ENCODE results near the gene RARS2.
"Not testable (repeated sequence)": the region's sequence is repeated elsewhere in the genome, so short reads cannot be mapped to it uniquely, and the experiment has no call there.

RARS2 gene

DNA sequence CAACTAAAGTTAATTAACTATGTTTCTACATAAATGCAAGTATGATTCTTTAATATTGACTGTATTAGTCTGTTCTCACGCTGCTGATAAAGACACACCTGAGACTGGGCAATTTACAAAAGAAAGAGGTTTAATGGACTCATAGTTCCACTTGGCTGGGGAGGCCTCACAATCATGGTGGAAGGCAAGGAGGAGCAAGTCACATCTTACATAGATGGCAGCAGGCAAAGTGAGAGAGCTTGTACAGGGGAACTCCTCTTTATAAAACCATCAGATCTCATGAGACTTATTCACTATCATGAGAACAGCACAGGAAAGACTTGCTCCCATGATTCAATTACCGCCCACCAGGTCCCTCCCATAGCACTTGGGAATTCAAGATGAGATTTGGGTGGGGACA is 23.2 kb upstream of the RARS2 start:
- peaks cover 73% of the 10 kb centered on the region for H3K36me3 ChIP-seq (ENCODE audit: control insufficient read depth, insufficient read depth, low read length)
- H3K4me1 ChIP-seq (ENCODE audit: control insufficient read depth, insufficient read depth, low read length) = not testable (repeated sequence)

DNA sequence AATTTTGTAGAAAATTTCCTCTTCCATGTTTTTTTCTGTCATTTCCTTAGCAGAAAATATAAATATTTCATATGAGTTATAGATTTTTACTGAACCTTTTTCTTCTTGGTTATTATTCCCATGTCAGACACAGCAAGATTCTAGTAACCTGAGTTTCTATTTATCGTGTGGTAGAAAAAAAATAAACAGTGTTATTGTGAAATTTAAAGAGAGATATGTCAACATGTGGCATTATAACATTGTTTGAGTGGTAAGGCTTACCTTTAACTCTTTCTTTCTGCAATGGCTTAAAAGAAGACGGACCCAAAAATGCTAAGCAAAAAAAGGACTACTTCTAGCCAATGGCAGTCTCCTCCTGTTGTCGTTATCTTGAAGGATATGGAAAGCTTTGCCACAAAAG is 19.0 kb upstream of the RARS2 start:
- Histone ChIP-seq H3K9ac (ENCODE audit: low read length) (no peak overlapping the region), H3K36me3 (ENCODE audit: control insufficient read depth, insufficient read depth, low read length) (peaks cover 65% of the 10 kb centered on the region), H3K9me3 (ENCODE audit: control insufficient read depth, insufficient read depth, low read depth, low read length) (no peaks in the 10 kb centered on the region), H3K27me3 (ENCODE audit: control insufficient read depth, insufficient read depth, low read length) (no peaks in the 10 kb centered on the region), H3K4me3 (ENCODE audit: low read depth, low read length) (no peak overlapping the region), H3K27ac (ENCODE audit: low read depth, low read length) (no peak overlapping the region), H3K4me1 (ENCODE audit: control insufficient read depth, insufficient read depth, low read length) (peaks cover 8% of the 10 kb centered on the region; the same call in 1 of the 2 replicates)

More for the DNA sequence above, 23.2 kb upstream of the RARS2 start:
- H3K9ac ChIP-seq (ENCODE audit: low read length); H3K27me3 ChIP-seq (ENCODE audit: control insufficient read depth, insufficient read depth, low read length); H3K4me3 ChIP-seq (ENCODE audit: low read depth, low read length); H3K27ac ChIP-seq (ENCODE audit: low read depth, low read length); H3K9me3 ChIP-seq (ENCODE audit: control insufficient read depth, insufficient read depth, low read depth, low read length): not testable (repeated sequence)

DNA sequence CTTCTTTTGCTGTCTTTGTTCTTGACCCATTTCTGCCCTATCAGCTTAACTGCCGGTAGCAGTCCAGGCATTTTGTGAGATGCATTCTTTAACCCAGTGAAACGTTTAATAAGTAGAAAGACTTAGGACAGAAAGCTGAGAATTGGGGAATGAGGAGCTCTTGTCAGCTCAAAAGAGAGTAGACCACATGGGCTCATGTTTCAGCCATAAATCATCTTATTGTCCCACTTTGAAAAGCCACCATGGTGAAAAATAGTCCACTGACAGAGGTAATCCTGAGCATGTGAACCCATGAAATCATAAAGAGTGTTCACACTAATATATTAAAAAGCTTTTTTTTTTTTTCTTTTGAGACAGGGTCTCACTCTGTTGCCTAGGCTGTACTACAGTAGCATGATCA is 16.4 kb upstream of the RARS2 start:
- H3K36me3 ChIP-seq (ENCODE audit: control insufficient read depth, insufficient read depth, low read length) = peaks cover 53% of the 10 kb centered on the region
- H3K27ac ChIP-seq (ENCODE audit: low read depth, low read length) = no peak overlapping the region
- H3K27me3 ChIP-seq (ENCODE audit: control insufficient read depth, insufficient read depth, low read length) = no peaks in the 10 kb centered on the region
- H3K9ac ChIP-seq (ENCODE audit: low read length) = no peak overlapping the region
- peaks cover 13% of the 10 kb centered on the region; the same call in 1 of the 2 replicates for H3K4me1 ChIP-seq (ENCODE audit: control insufficient read depth, insufficient read depth, low read length)
- no peaks in the 10 kb centered on the region for H3K9me3 ChIP-seq (ENCODE audit: control insufficient read depth, insufficient read depth, low read depth, low read length)
- H3K4me3 ChIP-seq (ENCODE audit: low read depth, low read length) = no peak overlapping the region

DNA sequence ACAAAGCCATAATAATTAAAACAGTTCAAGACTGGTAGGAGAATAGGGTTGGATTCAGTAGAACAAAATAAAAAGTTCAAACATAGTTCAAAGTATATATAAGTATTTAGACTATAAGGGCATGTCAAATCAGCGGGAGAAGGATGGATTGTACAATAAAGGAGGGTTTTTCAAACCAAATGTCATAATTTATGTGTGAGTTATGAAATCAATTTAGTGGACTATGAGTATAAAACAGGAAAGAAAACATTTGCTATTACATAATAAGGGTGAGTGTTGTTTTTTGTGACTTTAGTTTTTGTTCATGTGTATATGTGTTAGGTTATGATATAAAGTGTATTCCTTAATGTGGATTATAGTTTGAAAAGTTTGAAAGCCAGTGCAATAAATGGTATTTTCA is 10.8 kb upstream of the RARS2 start:
- Histone ChIP-seq H3K9ac (ENCODE audit: low read length) (no peak overlapping the region), H3K4me1 (ENCODE audit: control insufficient read depth, insufficient read depth, low read length) (peaks cover 13% of the 10 kb centered on the region; the same call in 1 of the 2 replicates), H3K9me3 (ENCODE audit: control insufficient read depth, insufficient read depth, low read depth, low read length) (no peaks in the 10 kb centered on the region), H3K4me3 (ENCODE audit: low read depth, low read length) (no peak overlapping the region), H3K27me3 (ENCODE audit: control insufficient read depth, insufficient read depth, low read length) (no peaks in the 10 kb centered on the region), H3K27ac (ENCODE audit: low read depth, low read length) (no peak overlapping the region), H3K36me3 (ENCODE audit: control insufficient read depth, insufficient read depth, low read length) (peaks cover 30% of the 10 kb centered on the region)

DNA sequence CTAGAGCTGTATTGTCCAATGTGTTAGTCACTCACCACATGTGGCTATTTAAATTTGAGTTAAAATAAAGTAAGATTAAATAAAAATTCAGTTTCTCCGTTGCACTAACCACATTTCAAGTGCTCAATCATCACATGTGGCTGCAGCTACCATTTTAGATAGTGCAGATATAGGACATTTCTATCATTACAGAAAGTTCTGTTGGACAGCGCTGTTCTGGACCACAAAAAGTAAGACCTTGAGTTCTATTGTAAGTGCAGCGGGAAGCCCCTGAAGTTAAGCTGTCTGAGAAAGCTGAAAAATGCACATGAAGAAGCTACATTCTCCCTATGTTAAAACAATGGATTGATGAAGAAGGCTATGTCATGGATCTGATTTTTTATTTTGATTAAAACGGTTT is 1.2 kb upstream of the RARS2 start:
- 0 out of 2 replicates have a peak overlapping the region, but pooled peaks have one; percentile 80 for H3K27ac ChIP-seq (ENCODE audit: low read depth, low read length)
- no peaks in the 10 kb centered on the region for H3K9me3 ChIP-seq (ENCODE audit: control insufficient read depth, insufficient read depth, low read depth, low read length)
- peak overlapping the region; percentile 93 for H3K9ac ChIP-seq (ENCODE audit: low read length)
- no peaks in the 10 kb centered on the region; the same call in 1 of the 2 replicates for H3K4me1 ChIP-seq (ENCODE audit: control insufficient read depth, insufficient read depth, low read length)
- H3K27me3 ChIP-seq (ENCODE audit: control insufficient read depth, insufficient read depth, low read length) = no peaks in the 10 kb centered on the region
- H3K4me3 ChIP-seq (ENCODE audit: low read depth, low read length) = peak overlapping the region; percentile 89
- peaks cover 40% of the 10 kb centered on the region for H3K36me3 ChIP-seq (ENCODE audit: control insufficient read depth, insufficient read depth, low read length)

DNA sequence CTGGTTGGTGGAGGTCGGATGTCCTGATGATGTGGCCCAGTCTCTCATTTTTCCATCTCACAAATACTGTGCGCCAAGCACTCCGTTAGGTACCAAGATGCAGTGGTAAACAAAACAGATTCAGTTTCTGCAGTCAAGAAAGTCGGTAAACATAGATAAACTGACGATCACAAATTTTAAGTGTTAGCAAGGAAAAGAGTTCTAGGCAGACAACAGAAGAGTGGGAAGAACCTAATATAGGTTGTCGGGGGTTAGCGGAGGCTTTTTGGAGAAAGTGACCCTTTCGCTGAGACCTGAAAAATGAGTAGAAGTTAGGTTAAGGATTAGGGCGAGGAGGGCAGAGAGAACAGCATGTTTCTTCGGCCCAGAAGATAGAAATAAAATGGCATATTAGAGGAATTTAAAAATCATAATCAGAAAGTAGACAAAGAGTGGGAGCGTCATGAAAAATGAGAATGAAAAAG is 662 bp upstream of the RARS2 start:
- peak overlapping the region; percentile 93 for H3K9ac ChIP-seq (ENCODE audit: low read length)
- peak overlapping the region; percentile 80 for H3K27ac ChIP-seq (ENCODE audit: low read depth, low read length)
- peak overlapping the region; percentile 89 for H3K4me3 ChIP-seq (ENCODE audit: low read depth, low read length)
- no peaks in the 10 kb centered on the region; the same call in 1 of the 2 replicates for H3K4me1 ChIP-seq (ENCODE audit: control insufficient read depth, insufficient read depth, low read length)
- H3K36me3 ChIP-seq (ENCODE audit: control insufficient read depth, insufficient read depth, low read length) = peaks cover 38% of the 10 kb centered on the region
- no peaks in the 10 kb centered on the region for H3K27me3 ChIP-seq (ENCODE audit: control insufficient read depth, insufficient read depth, low read length)
- no peaks in the 10 kb centered on the region for H3K9me3 ChIP-seq (ENCODE audit: control insufficient read depth, insufficient read depth, low read depth, low read length)

DNA sequence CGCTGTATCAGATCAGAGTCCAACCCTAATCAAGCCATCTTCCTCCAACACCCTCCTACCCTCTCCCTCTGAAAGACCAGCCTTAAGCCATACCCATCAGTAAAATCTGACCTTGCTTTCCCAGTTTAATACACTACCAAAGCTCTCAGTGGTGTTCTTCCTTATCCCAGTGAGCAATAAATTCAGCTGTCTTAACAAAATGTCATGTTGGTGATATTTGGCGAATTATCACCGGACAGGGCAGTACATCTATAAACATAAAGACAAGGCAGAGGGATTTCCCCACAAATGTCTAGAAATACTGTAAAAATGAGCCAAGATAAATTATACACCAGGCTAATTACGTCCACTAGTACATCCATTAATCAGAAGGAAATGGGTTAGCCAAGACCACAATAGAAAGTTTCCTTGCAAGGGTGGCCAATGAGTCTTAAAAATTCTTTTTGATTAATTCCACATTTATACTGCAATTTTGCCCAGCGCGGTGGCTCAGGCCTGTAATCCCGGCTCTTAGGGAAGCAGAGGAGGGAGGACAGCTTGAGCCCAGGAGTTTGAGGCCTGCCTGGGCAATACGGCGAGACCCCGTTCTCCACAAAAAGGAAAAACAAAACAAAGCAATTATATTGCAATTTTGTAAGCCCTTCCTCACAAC is 905 bp downstream of the RARS2 start:
- H3K27me3 ChIP-seq (ENCODE audit: control insufficient read depth, insufficient read depth, low read length) = no peaks in the 10 kb centered on the region
- H3K9me3 ChIP-seq (ENCODE audit: control insufficient read depth, insufficient read depth, low read depth, low read length) = no peaks in the 10 kb centered on the region
- no peaks in the 10 kb centered on the region; the same call in 1 of the 2 replicates for H3K4me1 ChIP-seq (ENCODE audit: control insufficient read depth, insufficient read depth, low read length)
- peak overlapping the region; percentile 89 for H3K4me3 ChIP-seq (ENCODE audit: low read depth, low read length)
- peak overlapping the region; percentile 93 for H3K9ac ChIP-seq (ENCODE audit: low read length)
- peaks cover 33% of the 10 kb centered on the region for H3K36me3 ChIP-seq (ENCODE audit: control insufficient read depth, insufficient read depth, low read length)
- peak overlapping the region; percentile 80; the same call in 1 of the 2 replicates for H3K27ac ChIP-seq (ENCODE audit: low read depth, low read length)

DNA sequence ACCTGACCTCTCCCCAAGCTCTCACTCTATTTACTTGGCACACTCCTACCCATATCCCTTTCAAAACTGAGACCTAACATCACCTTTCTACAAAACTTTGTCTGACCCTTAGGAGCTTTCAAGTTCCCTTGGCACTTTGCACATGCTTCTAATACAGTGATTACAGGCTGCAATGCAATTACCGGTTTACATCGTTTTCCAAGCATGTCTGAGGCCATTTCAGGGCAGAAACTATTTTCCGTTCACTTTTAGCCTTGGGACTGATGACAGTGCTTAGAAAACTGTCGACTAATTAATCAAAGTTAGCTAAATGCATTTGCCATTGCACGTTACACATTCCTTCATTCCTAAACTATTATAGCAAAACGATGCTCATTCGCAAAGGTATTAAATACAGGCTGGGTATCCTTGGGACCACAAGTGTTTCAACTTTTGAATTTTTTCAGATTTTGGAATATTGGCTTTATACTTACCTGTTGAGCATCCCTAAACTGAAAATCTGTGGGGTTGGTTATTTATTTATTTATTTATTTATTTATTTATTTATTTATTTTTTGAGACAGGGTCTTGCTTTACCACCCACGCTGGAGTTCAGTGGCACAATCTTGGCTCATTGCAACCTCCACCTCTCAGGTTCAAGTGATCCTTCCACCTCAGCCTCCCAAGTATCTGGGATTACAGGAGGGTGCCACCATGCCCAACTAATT is 3.3 kb downstream of the RARS2 start:
- no peaks in the 10 kb centered on the region for H3K27me3 ChIP-seq (ENCODE audit: control insufficient read depth, insufficient read depth, low read length)
- H3K36me3 ChIP-seq (ENCODE audit: control insufficient read depth, insufficient read depth, low read length) = peaks cover 41% of the 10 kb centered on the region
- H3K9ac ChIP-seq (ENCODE audit: low read length) = no peak overlapping the region

DNA sequence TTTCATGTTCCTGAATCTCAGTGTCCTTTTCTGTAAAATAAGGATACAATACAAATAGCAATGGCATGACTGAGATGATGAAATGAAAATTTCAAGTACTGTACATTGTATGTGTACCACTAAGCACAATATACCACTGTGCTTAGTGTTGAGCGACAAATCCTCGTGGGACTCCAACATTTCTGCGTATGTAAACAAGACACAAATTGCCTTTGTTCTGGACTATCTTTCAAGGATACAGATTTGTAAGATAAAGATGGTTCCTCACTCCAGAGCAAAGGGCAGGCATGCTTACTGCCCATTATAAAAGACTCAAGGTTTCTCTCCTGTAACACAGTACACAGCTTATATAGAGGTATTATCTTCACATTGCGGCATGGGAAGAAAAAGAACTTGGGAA is 6.0 kb downstream of the RARS2 start:
- Histone ChIP-seq H3K27ac (ENCODE audit: low read depth, low read length) (no peak overlapping the region), H3K9me3 (ENCODE audit: control insufficient read depth, insufficient read depth, low read depth, low read length) (no peaks in the 10 kb centered on the region), H3K9ac (ENCODE audit: low read length) (no peak overlapping the region), H3K36me3 (ENCODE audit: control insufficient read depth, insufficient read depth, low read length) (peaks cover 50% of the 10 kb centered on the region), H3K27me3 (ENCODE audit: control insufficient read depth, insufficient read depth, low read length) (no peaks in the 10 kb centered on the region), H3K4me3 (ENCODE audit: low read depth, low read length) (no peak overlapping the region), H3K4me1 (ENCODE audit: control insufficient read depth, insufficient read depth, low read length) (peaks cover 10% of the 10 kb centered on the region)

More for the DNA sequence above, 3.3 kb downstream of the RARS2 start:
- H3K9me3 ChIP-seq (ENCODE audit: control insufficient read depth, insufficient read depth, low read depth, low read length) = no peaks in the 10 kb centered on the region
- H3K27ac ChIP-seq (ENCODE audit: low read depth, low read length) = no peak overlapping the region
- H3K4me1 ChIP-seq (ENCODE audit: control insufficient read depth, insufficient read depth, low read length) = no peaks in the 10 kb centered on the region; the same call in 1 of the 2 replicates
- H3K4me3 ChIP-seq (ENCODE audit: low read depth, low read length) = no peak overlapping the region

DNA sequence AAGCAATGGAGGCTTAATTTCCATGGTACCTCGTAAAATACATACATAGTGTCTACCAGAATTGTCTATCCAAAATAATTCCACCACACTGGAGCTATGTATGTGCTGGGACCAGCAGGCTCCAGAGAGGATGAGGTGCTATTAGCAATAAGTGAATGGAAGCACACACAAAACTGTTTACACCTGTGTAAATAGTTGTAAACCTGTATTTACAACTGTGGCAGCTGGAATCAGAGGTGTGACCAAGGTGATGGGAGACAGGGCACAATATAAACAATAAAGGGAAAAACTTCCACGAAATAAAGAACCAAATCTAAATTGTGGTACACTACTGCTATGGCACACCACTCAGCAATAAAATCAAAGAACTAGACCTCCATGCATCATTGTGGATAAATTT is 14.4 kb downstream of the RARS2 start:
- Histone ChIP-seq H3K36me3 (ENCODE audit: control insufficient read depth, insufficient read depth, low read length) (peaks cover 14% of the 10 kb centered on the region), H3K9ac (ENCODE audit: low read length) (no peak overlapping the region), H3K4me1 (ENCODE audit: control insufficient read depth, insufficient read depth, low read length) (peaks cover 24% of the 10 kb centered on the region), H3K27me3 (ENCODE audit: control insufficient read depth, insufficient read depth, low read length) (no peaks in the 10 kb centered on the region), H3K9me3 (ENCODE audit: control insufficient read depth, insufficient read depth, low read depth, low read length) (no peaks in the 10 kb centered on the region), H3K4me3 (ENCODE audit: low read depth, low read length) (no peak overlapping the region), H3K27ac (ENCODE audit: low read depth, low read length) (no peak overlapping the region)

DNA sequence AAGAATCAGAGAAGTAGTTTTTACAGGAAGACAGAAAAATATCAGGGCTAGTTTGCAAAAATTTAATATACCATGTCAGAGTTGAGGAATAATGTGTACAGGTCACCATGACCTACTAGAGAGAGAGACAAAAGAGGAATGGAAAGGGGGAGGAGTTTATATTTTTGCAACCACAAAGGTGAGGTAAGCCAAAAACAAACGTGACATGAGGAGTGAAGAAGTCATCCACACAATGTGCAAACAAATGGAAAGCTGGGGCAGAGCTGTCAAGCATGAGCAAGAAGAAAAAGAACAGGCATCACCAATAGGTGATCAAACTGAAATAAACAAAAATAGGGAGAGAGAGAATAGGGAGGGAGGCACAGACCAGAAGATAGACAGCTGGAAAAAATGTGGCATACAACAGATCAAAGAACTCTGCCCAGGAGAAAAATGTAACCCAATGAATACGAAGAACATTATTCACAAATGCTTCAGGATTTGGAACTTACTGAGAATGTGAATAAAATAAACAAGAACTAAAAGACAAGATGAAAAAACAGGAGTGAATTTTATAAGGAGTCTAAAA is 15.5 kb downstream of the RARS2 start:
- Histone ChIP-seq H3K4me3 (ENCODE audit: low read depth, low read length) (no peak overlapping the region), H3K4me1 (ENCODE audit: control insufficient read depth, insufficient read depth, low read length) (peaks cover 19% of the 10 kb centered on the region), H3K9ac (ENCODE audit: low read length) (no peak overlapping the region), H3K27ac (ENCODE audit: low read depth, low read length) (no peak overlapping the region), H3K27me3 (ENCODE audit: control insufficient read depth, insufficient read depth, low read length) (no peaks in the 10 kb centered on the region), H3K36me3 (ENCODE audit: control insufficient read depth, insufficient read depth, low read length) (peaks cover 12% of the 10 kb centered on the region), H3K9me3 (ENCODE audit: control insufficient read depth, insufficient read depth, low read depth, low read length) (no peaks in the 10 kb centered on the region)

Data from HUES6 (cell line).